Sigmoid colon (tissue), 7 donors: Measurements from ENCODE around the gene PES1. TPM values are rescaled to one million over a fixed set of nuclear protein-coding genes. Genes with fewer than 3 reads are reported as not detected.
"Not testable (repeated sequence)": the region's sequence is repeated elsewhere in the genome, so short reads cannot be mapped to it uniquely, and the experiment has no call there.

Experiments
- DNase-seq: peaks from one replicate; pipeline ENCODE4 v3.0.0-alpha.2; 2019
- H3K27ac ChIP-seq, 4 donors: fragments of 200-600 bp; sonication (generic); one replicate each; pipeline ENCODE4 v1.5.1; 2016 to 2019; ENCODE audit warnings: mild to moderate bottlenecking in 1 of 4
- H3K27me3 ChIP-seq, 3 donors: fragments of 200-600 bp; sonication (generic); one replicate each; pipeline ENCODE4 v1.5.1; 2019; ENCODE audit warnings: mild to moderate bottlenecking in 1 of 3
- H3K36me3 ChIP-seq, 4 donors: fragments of 200-600 bp; sonication (generic); one replicate each; pipeline ENCODE4 v1.5.1; 2016 to 2019
- H3K4me1 ChIP-seq, 4 donors: fragments of 200-600 bp; sonication (generic); one replicate each; pipeline ENCODE4 v1.5.1; 2017 to 2019
- H3K4me3 ChIP-seq, 4 donors: fragments of 200-600 bp; sonication (generic); one replicate each; pipeline ENCODE4 v1.5.1; 2017 to 2019; ENCODE audit warnings: mild to moderate bottlenecking in 2 of 4, moderate library complexity in 1 of 4
- H3K9me3 ChIP-seq, 4 donors: fragments of 200-600 bp in 3 of 4; sonication (generic) in 3 of 4; one replicate each; pipeline versions ENCODE4 v1.5.1 to v1.6.1; 2013 to 2019
- CTCF ChIP-seq, 4 experiments: fragments of 450-650 bp in 3 of 4; fragments of 200-600 bp in 1 of 4; IDR thresholded peaks; one replicate each; pipeline ENCODE4 v1.5.1; 2016 to 2019; ENCODE audit warnings: antibody characterized with exemption in 4 of 4, mild to moderate bottlenecking in 3 of 4, moderate library complexity in 2 of 4
- EP300 ChIP-seq, 4 donors: sonication (generic); formaldehyde crosslinking; IDR thresholded peaks; one replicate each; pipeline ENCODE4 v1.6.1; 2017; ENCODE audit warnings: antibody characterized with exemption in 4 of 4
- POLR2A ChIP-seq, 2 donors: fragments of 450-650 bp; IDR thresholded peaks; one replicate each; pipeline ENCODE4 v1.6.1; 2016; ENCODE audit warnings: antibody characterized with exemption in 2 of 2, mild to moderate bottlenecking in 2 of 2, moderate library complexity in 2 of 2
- POLR2AphosphoS5 ChIP-seq, 4 donors: sonication (generic); formaldehyde crosslinking; IDR thresholded peaks; one replicate each; pipeline ENCODE4 v1.6.1; 2017; ENCODE audit warnings: antibody characterized with exemption in 4 of 4
- WGBS, 2 donors: extraction: QIAGEN DNeasy Blood & Tissue Kit; methylation state at CpG; one replicate each; pipeline ENCODE4 v1.1.7; 2013; 5-methylcytosine and 5-hydroxymethylcytosine counted together
- intact Hi-C: fragments of 100-400 bp; cut with DNase I; formaldehyde crosslinking; loops from one replicate; pipeline ENCODE4 v1.15.1; 2023
- polyA plus RNA-seq, 3 donors: library from polyadenylated mRNA; stranded (reverse); fragments of 200-250 nt; gene quantifications; one replicate each; pipeline ENCODE4 v1.2.3, GENCODE V29; 2013
- total RNA-seq, 4 donors: library from RNA; depleted of rRNA; stranded (reverse); fragments of >200 nt; gene quantifications; one replicate each; pipeline ENCODE4 v1.1.0, GENCODE V29; 2016
- donor health status: healthy with polysubstance abuse.
- donor health status: Bipolar disorder and iron deficiency.
- donor health status: healthy.

Gene PES1
- total and polyA plus RNA-seq, 7 donors = 25.0 to 64.8 (median 41.3) TPM

DNA sequence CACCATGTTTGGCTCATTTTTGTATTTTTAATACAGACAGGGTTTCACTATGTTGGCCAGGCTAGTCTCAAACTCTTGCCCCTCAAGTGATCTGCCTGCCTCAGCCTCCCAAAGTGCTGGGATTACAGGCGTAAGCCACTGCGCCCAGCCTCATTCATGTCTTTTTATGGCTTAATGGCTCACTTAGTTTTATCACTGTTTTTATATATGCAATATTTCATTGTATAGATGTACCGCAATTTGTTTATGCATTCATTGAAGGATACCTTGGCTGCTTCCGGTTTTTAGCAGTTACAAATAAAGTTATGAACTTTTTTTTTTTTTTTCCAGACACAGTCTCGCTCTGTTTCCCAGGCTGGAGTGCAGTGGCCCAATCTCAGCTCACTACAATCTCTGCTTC is 9.8 kb upstream of the PES1 start:
- no peaks in the 10 kb centered on the region for H3K36me3 ChIP-seq

DNA sequence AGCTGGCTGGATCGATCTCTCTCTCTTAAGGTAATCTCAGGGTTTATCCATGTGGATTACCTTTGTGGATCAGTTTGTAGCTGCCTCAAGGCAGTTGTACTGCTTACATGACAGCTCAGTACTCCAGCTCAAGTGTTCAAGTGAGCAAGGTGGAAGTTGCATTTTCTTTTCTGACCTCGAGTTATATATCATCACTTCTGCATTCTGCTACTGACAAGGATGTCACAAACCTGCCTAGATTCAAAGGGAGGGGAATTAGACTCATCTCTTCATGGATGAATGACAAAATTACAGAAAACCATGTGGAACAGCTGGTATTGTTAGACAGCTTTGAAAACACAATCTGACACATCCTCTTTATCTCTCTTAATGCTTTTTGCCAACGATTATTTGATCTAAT is 9.2 kb upstream of the PES1 start:
- Histone ChIP-seq H3K4me1 (peaks cover 0 to 8% (median 6%) of the 10 kb centered on the region in 4 donors), H3K9me3 (no peaks in the 10 kb centered on the region), H3K4me3 (no peak overlapping the region), H3K27me3 (no peaks in the 10 kb centered on the region), H3K36me3 (no peaks in the 10 kb centered on the region), H3K27ac (no peak overlapping the region)
- intact Hi-C loops = loop anchor here (10.0 kb wide), 1 partner anchor 176 kb away; the partner anchor contains the start of gene MTFP1
- no peak for TF ChIP-seq EP300 (IDR thresholded peaks at IDR 0.05)
- no peak for TF ChIP-seq CTCF (IDR thresholded peaks at IDR 0.05)
- no peak for TF ChIP-seq POLR2A (IDR thresholded peaks at IDR 0.05)
- TF ChIP-seq POLR2AphosphoS5 (IDR thresholded peaks at IDR 0.05) = no peak
- DNase-seq = no peak
- WGBS, 2 donors = 38 to 54% methylated on average over 3 of the region's 3 CpGs

More for the DNA sequence above, 9.8 kb upstream of the PES1 start:
- intact Hi-C loops = loop anchor here (10.0 kb wide), 1 partner anchor 177 kb away; the partner anchor contains the start of gene MTFP1
- Histone ChIP-seq H3K4me1 (peaks cover 0 to 13% (median 10%) of the 10 kb centered on the region in 4 donors), H3K9me3 (no peaks in the 10 kb centered on the region), H3K4me3 (no peak overlapping the region), H3K27me3 (no peaks in the 10 kb centered on the region), H3K27ac (no peak overlapping the region)
- no peak for DNase-seq
- WGBS, 2 donors = 17 to 65% methylated on average over 5 of the region's 5 CpGs
- TF ChIP-seq CTCF (IDR thresholded peaks at IDR 0.05) (no peak), POLR2AphosphoS5 (IDR thresholded peaks at IDR 0.05) (no peak), POLR2A (IDR thresholded peaks at IDR 0.05) (no peak), EP300 (IDR thresholded peaks at IDR 0.05) (no peak)

GRCh38 chr22:30598986-30599385 is 7.3 kb upstream of the PES1 start:
- 83 to 93% methylated on average over 3 of the region's 3 CpGs for WGBS, 2 donors
- H3K4me1 ChIP-seq = no peaks in the 10 kb centered on the region

DNA sequence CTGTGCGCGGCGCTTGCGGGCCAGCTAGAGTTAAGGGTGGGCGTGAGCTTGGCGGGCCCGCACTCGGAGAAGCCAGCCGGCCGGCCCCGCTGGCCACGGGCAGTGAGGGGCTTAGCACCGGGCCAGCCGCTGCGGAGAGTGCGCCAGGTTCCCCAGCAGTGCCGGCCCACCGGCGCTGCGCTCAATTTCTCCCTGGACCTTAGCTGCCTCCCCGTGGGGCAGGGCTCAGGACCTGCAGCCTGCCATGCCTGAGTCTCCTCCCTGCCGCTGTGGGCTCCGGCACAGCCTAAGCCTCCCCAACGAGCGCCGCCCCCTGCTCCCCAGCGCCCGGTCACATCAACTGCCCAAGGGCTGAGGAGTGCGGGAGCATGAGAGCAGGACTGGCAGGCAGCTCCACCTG is 5.2 kb upstream of the PES1 start:
- no peak for TF ChIP-seq EP300 (IDR thresholded peaks at IDR 0.05)
- WGBS, 2 donors = 91 to 93% methylated on average over 29 of the region's 29 CpGs
- intact Hi-C loops = no loop called here
- Histone ChIP-seq H3K9me3 (no peaks in the 10 kb centered on the region), H3K4me1 (peaks cover 0 to 5% (median 2%) of the 10 kb centered on the region in 4 donors), H3K27me3 (no peaks in the 10 kb centered on the region), H3K4me3 (no peak overlapping the region), H3K27ac (no peak overlapping the region), H3K36me3 (no peaks in the 10 kb centered on the region)
- no peak for DNase-seq

More at GRCh38 chr22:30598986-30599385, 7.3 kb upstream of the PES1 start:
- intact Hi-C loops = no loop called here
- TF ChIP-seq POLR2AphosphoS5 (IDR thresholded peaks at IDR 0.05) = no peak
- no peak for TF ChIP-seq POLR2A (IDR thresholded peaks at IDR 0.05)
- no peak for TF ChIP-seq CTCF (IDR thresholded peaks at IDR 0.05)
- H3K36me3 ChIP-seq = no peaks in the 10 kb centered on the region
- H3K4me3 ChIP-seq = no peak overlapping the region
- no peaks in the 10 kb centered on the region for H3K9me3 ChIP-seq
- no peak overlapping the region for H3K27ac ChIP-seq
- DNase-seq = no peak
- H3K27me3 ChIP-seq = no peaks in the 10 kb centered on the region

- Histone ChIP-seq H3K27ac (no peak overlapping the region), H3K4me3 (no peak overlapping the region), H3K36me3 (no peaks in the 10 kb centered on the region), H3K4me1 (peaks cover 0 to 5% (median 4%) of the 10 kb centered on the region in 4 donors), H3K27me3 (no peaks in the 10 kb centered on the region), H3K9me3 (no peaks in the 10 kb centered on the region)
- no peak for DNase-seq
- no peak for TF ChIP-seq CTCF (IDR thresholded peaks at IDR 0.05)
- no peak for TF ChIP-seq EP300 (IDR thresholded peaks at IDR 0.05)
- TF ChIP-seq POLR2A (IDR thresholded peaks at IDR 0.05) = no peak
- no peak for TF ChIP-seq POLR2AphosphoS5 (IDR thresholded peaks at IDR 0.05)
- intact Hi-C loops = no loop called here
- WGBS, 2 donors = 51 to 59% methylated on average over 2 of the region's 2 CpGs
These were observed 4.5 kb upstream of the PES1 start for GRCh38 chr22:30596199-30596598.

DNA sequence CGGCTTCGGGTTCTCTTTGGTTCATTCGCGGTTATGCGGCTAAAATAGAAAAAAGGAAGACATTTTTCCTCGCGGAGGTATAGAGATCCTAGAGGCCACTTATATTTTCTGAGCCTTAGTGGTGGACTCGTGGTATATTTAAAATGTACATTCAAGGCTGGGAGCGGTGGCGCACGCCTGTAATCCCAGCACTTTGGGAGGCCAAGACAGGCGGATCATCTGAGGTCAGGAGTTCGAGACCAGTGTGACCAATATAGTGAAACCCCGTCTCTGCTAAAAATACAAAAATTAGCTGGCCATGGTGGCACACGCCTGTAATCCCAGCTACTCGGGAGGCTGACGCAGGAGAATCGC is 627 bp upstream of the PES1 start:
- intact Hi-C loops, DNase-seq, H3K27me3 ChIP-seq, H3K9me3 ChIP-seq: not testable (repeated sequence)
- peak overlapping the region; percentile 72 to 84 (median 76) for H3K27ac ChIP-seq
- H3K4me1 ChIP-seq = peaks cover 0 to 22% (median 19%) of the 10 kb centered on the region in 4 donors
- H3K4me3 ChIP-seq = peak overlapping the region; percentile 59 to 77 (median 74)
- WGBS, 2 donors = 24 to 33% methylated on average over 18 of the region's 18 CpGs
- peaks cover 11 to 23% (median 20%) of the 10 kb centered on the region in 4 donors for H3K36me3 ChIP-seq
